Lower leg skin (tissue), 4 donors: Measurements from ENCODE around the gene GPSM1. TPM values are rescaled to one million over a fixed set of nuclear protein-coding genes. Genes with fewer than 3 reads are reported as not detected.

Experiments used
- DNase-seq, 2 donors: peaks; one replicate each; pipeline ENCODE4 v3.0.0-alpha.2; 2019; ENCODE audit warnings: low spot score in 2 of 2
- H3K4me3 ChIP-seq: fragments of 200-600 bp; sonication (generic); 2 replicates; pipeline ENCODE4 v1.5.1; 2017; ENCODE audit warnings: mild to moderate bottlenecking, low read depth; ENCODE audit not compliant: poor library complexity, severe bottlenecking
- CTCF ChIP-seq, 3 donors: fragments of 450-650 bp; IDR thresholded peaks; one replicate each; pipeline ENCODE4 v1.5.1; 2016; ENCODE audit warnings: antibody characterized with exemption in 3 of 3, mild to moderate bottlenecking in 3 of 3, moderate library complexity in 2 of 3
- POLR2A ChIP-seq, 2 donors: fragments of 450-650 bp; IDR thresholded peaks; one replicate each; pipeline ENCODE4 v1.6.1; 2016 to 2017; ENCODE audit warnings: antibody characterized with exemption in 2 of 2, mild to moderate bottlenecking in 1 of 2, moderate library complexity in 1 of 2
- WGBS, 2 donors: methylation state at CpG; one replicate each; pipeline ENCODE4 v1.1.5; 2018; 5-methylcytosine and 5-hydroxymethylcytosine counted together
- intact Hi-C: fragments of 100-400 bp; cut with DNase I; formaldehyde crosslinking; loops from one replicate; pipeline ENCODE4 v1.15.0; 2023; ENCODE audit warnings: low total_unique reads
- total RNA-seq, 4 donors: library from RNA; depleted of rRNA; stranded (reverse); fragments of >200 nt; gene quantifications; one replicate each; pipeline ENCODE4 v1.1.0, GENCODE V29; 2016

The GPSM1 gene
- total RNA-seq, 4 donors from 2014 or later: 21.0 to 37.1 (median 28.1) TPM

- no peak for DNase-seq
- 88 to 97% methylated on average over 13 to 22 of the region's 28 CpGs for WGBS, 2 donors
- H3K4me3 ChIP-seq: no peak overlapping the region
- intact Hi-C loops: no loop called here
- TF ChIP-seq CTCF (IDR thresholded peaks at IDR 0.05) (no peak), POLR2A (IDR thresholded peaks at IDR 0.05) (no peak)
These were observed 13.2 kb downstream of the GPSM1 start for GRCh38 chr9:136340356-136341041.

- WGBS, 2 donors: 77 to 80% methylated on average over 18 of the region's 18 CpGs
- no peak overlapping the region for H3K4me3 ChIP-seq
- TF ChIP-seq CTCF (IDR thresholded peaks at IDR 0.05) (no peak), POLR2A (IDR thresholded peaks at IDR 0.05) (no peak)
- intact Hi-C loops: no loop called here
- DNase-seq: no peak
These were observed 13.8 kb downstream of the GPSM1 start for GRCh38 chr9:136341042-136341655.

GRCh38 chr9:136341769-136342168 is 14.4 kb downstream of the GPSM1 start:
- WGBS, 2 donors: 77 to 79% methylated on average over 10 of the region's 10 CpGs
- H3K4me3 ChIP-seq: no peak overlapping the region
- no peak for DNase-seq
- TF ChIP-seq CTCF (IDR thresholded peaks at IDR 0.05): no peak
- TF ChIP-seq POLR2A (IDR thresholded peaks at IDR 0.05): no peak
- intact Hi-C loops: no loop called here

- intact Hi-C loops: no loop called here
- 31 to 50% methylated on average over 11 to 54 of the region's 60 CpGs for WGBS, 2 donors
- H3K4me3 ChIP-seq: peak overlapping the region; percentile 8
- TF ChIP-seq CTCF (IDR thresholded peaks at IDR 0.05): no peak
- no peak for TF ChIP-seq POLR2A (IDR thresholded peaks at IDR 0.05)
- DNase-seq: peak; percentile 56 to 95
These were observed 15.1 kb downstream of the GPSM1 start for GRCh38 chr9:136342181-136343120.

- no peak overlapping the region for H3K4me3 ChIP-seq
- TF ChIP-seq CTCF (IDR thresholded peaks at IDR 0.05) (no peak), POLR2A (IDR thresholded peaks at IDR 0.05) (no peak)
- 74 to 75% methylated on average over 2 to 22 of the region's 23 CpGs for WGBS, 2 donors
- intact Hi-C loops: no loop called here
- no peak for DNase-seq
These were observed 16.0 kb downstream of the GPSM1 start for GRCh38 chr9:136343121-136343883.
